CD4-positive, alpha-beta T cell treated with Interferon gamma for 1 hour (primary cell): ENCODE measurements around the gene HMGXB3.

Source experiments
- DNase-seq: peaks from one replicate; pipeline ENCODE4 v3.0.0-alpha.2; 2020

Gene HMGXB3

DNA sequence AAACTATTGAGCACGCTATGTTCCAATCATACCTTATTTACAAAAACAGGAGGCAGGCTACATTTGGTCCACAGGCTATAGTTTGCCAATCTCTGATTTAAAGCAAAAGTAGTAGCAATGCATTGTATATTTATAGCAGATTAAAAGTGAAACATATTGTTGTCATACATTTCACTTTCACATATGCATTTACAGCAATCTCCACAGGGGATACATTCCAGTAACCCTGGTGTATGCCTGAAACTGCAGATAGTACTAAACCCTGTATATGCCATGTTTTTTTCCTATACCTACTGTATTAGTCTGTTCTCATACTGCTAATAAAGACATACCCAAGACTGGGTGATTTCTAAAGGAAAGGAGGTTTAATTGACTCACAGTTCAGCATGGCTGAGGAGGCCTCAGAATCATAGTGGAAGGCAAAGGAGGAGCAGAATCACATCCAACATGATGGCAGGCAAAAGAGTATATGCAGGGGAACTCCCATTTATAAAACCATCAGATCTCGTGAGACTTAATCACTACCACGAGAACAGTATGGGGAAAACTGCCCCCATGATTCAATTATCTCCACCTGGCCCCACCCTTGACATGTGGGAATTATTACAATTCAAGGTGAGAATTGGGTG lies 91.7 kb downstream of the HMGXB3 start:
- DNase-seq = no peak

DNA sequence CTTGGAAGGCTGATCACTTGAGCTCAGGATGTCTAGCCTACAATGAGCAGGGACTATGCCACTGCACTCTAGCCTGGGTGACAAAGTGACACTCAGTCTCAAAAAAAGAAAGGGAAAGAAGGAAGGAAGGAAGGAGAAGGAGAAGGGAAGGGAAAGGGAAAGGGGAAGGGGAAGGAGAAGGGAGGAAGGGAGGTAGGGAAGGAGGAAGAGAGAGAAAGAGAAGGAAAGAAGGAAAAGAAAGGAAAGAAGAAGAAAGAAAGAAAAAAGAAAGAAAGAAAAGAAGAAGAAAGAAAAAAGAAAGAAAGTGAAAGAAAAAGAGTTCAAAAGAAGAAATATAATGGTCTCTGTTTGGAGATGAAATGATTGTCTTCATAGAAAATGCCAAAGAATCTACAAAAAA lies 96.6 kb downstream of the HMGXB3 start:
- DNase-seq = no peak

DNA sequence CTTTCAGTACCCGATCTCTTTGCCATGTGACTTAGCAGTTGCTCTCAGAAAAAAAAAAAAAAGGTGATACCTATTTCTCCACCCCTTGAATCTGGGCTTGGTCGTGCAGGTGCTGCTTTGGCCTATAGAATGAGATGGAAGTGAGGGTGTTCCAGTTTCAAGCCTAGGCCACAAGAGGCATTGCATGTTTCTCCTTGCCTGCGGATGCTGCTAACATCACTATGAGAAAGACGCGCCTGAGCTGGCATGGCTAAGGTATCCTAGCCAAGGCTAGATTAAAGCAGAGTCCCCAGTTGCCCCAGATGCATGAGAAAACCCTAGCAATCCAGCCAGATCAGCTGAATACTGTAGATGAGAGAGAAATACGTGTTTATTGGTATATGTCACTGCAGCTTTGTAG lies 100.5 kb downstream of the HMGXB3 start:
- no peak for DNase-seq
